ENCODE measurements around the gene RIT2. TPM values are rescaled to one million over a fixed set of nuclear protein-coding genes. Genes with fewer than 3 reads are reported as not detected.
A peak's percentile ranks its signal among the peaks of the same experiment; 100 is the strongest.

The RIT2 gene
- total and polyA plus RNA-seq, 8 donors: not detected

- TF ChIP-seq POLR2AphosphoS5 (IDR thresholded peaks at IDR 0.05): no peak
- no peak for TF ChIP-seq CTCF (IDR thresholded peaks at IDR 0.05)
- TF ChIP-seq POLR2A (IDR thresholded peaks at IDR 0.05): no peak
- no peak for TF ChIP-seq EP300 (IDR thresholded peaks at IDR 0.05)
These were observed 164.8 kb downstream of the RIT2 start for GRCh38 chr18:42950732-42951131.

GRCh38 chr18:42948831-42949230 is 166.7 kb downstream of the RIT2 start:
- Histone ChIP-seq H3K27me3 (no peaks in the 10 kb centered on the region), H3K4me1 (no peaks in the 10 kb centered on the region), H3K27ac (no peak overlapping the region), H3K36me3 (no peaks in the 10 kb centered on the region), H3K9me3 (no peaks in the 10 kb centered on the region), H3K4me3 (no peak overlapping the region)
- WGBS, 5 donors: 79 to 97% (median 89%) methylated on average over 1 of the region's 1 CpG
- TF ChIP-seq CTCF (IDR thresholded peaks at IDR 0.05) (no peak), POLR2AphosphoS5 (IDR thresholded peaks at IDR 0.05) (no peak), EP300 (IDR thresholded peaks at IDR 0.05) (no peak), POLR2A (IDR thresholded peaks at IDR 0.05) (no peak)
- no peak for DNase-seq
- intact Hi-C loops (cut with DNase I; ENCODE audit: low total_unique reads): no loop called here

More at GRCh38 chr18:42950732-42951131, 164.8 kb downstream of the RIT2 start:
- no peaks in the 10 kb centered on the region for H3K9me3 ChIP-seq
- intact Hi-C loops (cut with DNase I; ENCODE audit: low total_unique reads): no loop called here
- H3K27me3 ChIP-seq: no peaks in the 10 kb centered on the region
- no peak overlapping the region for H3K4me3 ChIP-seq
- no peak for DNase-seq
- H3K36me3 ChIP-seq: no peaks in the 10 kb centered on the region
- no peak overlapping the region for H3K27ac ChIP-seq
- no peaks in the 10 kb centered on the region for H3K4me1 ChIP-seq

- no peaks in the 10 kb centered on the region for H3K4me1 ChIP-seq
- H3K27me3 ChIP-seq: no peaks in the 10 kb centered on the region
- no peak overlapping the region for H3K4me3 ChIP-seq
- H3K36me3 ChIP-seq: no peaks in the 10 kb centered on the region
- H3K27ac ChIP-seq: no peak overlapping the region
- TF ChIP-seq EP300 (IDR thresholded peaks at IDR 0.05) (no peak), POLR2A (IDR thresholded peaks at IDR 0.05) (no peak), CTCF (IDR thresholded peaks at IDR 0.05) (no peak), POLR2AphosphoS5 (IDR thresholded peaks at IDR 0.05) (no peak)
- DNase-seq: no peak
- peaks cover 0 to 3% (median 0%) of the 10 kb centered on the region in 4 donors for H3K9me3 ChIP-seq
- intact Hi-C loops (cut with DNase I; ENCODE audit: low total_unique reads): no loop called here
- WGBS, 5 donors: 40 to 60% (median 49%) methylated on average over 2 of the region's 2 CpGs
These were observed 173.6 kb downstream of the RIT2 start for GRCh38 chr18:42941860-42942259.

- H3K36me3 ChIP-seq: no peaks in the 10 kb centered on the region
- H3K27me3 ChIP-seq: no peaks in the 10 kb centered on the region
- no peak for TF ChIP-seq EP300 (IDR thresholded peaks at IDR 0.05)
- no peak for TF ChIP-seq CTCF (IDR thresholded peaks at IDR 0.05)
- TF ChIP-seq POLR2A (IDR thresholded peaks at IDR 0.05): no peak
- TF ChIP-seq POLR2AphosphoS5 (IDR thresholded peaks at IDR 0.05): no peak
- H3K4me3 ChIP-seq: no peak overlapping the region
- H3K4me1 ChIP-seq: no peaks in the 10 kb centered on the region
- WGBS, 5 donors: 60 to 81% (median 69%) methylated on average over 2 of the region's 2 CpGs
- DNase-seq: peak in 1 of 2 donors; percentile 9
- peaks cover 0 to 3% (median 0%) of the 10 kb centered on the region in 4 donors for H3K9me3 ChIP-seq
- intact Hi-C loops (cut with DNase I; ENCODE audit: low total_unique reads): no loop called here
- H3K27ac ChIP-seq: no peak overlapping the region
These were observed 174.5 kb downstream of the RIT2 start for GRCh38 chr18:42941021-42941420.
